K562 (cell line): ENCODE results near the gene MAPKAPK2. TPM values are rescaled to one million over a fixed set of nuclear protein-coding genes. Genes with fewer than 3 reads are reported as not detected.

Experiments
- AFF4 ChIP-seq: sonication (generic); formaldehyde crosslinking; IDR thresholded peaks from 2 replicates; pipeline ENCODE4 v1.8.0; 2023; ENCODE audit warnings: mild to moderate bottlenecking, missing genetic modification reagents
- CBFA2T2 ChIP-seq: fragments of 450-650 bp; conservative IDR thresholded peaks from 2 replicates; pipeline ENCODE4 v1.6.1; 2017; ENCODE audit warnings: mild to moderate bottlenecking
- ETV1 ChIP-seq: fragments of 450-650 bp; conservative IDR thresholded peaks from 2 replicates; pipeline ENCODE4 v1.6.1; 2016; ENCODE audit warnings: missing genetic modification characterization, control low read depth, low read depth, missing compliant biosample characterization
- FOXO4 ChIP-seq: fragments of 450-650 bp; formaldehyde crosslinking; IDR thresholded peaks from 2 replicates; pipeline ENCODE4 v1.4.0; 2020; ENCODE audit warnings: mild to moderate bottlenecking, moderate library complexity
- GATAD2B ChIP-seq: fragments of 450-650 bp; IDR thresholded peaks from 2 replicates; pipeline ENCODE4 v1.6.1; 2017; ENCODE audit warnings: mild to moderate bottlenecking, borderline replicate concordance
- HMBOX1 ChIP-seq: sonication (generic); IDR thresholded peaks from 2 replicates; pipeline ENCODE4 v1.6.1; 2016
- MAFK ChIP-seq: IDR thresholded peaks from 2 replicates; pipeline ENCODE4 v1.6.1; 2011; ENCODE audit warnings: low read length, improper control_type of control experiment
- PREB ChIP-seq: sonication (generic); formaldehyde crosslinking; IDR thresholded peaks from 2 replicates; pipeline ENCODE4 v1.8.1; 2023; ENCODE audit warnings: mild to moderate bottlenecking, missing genetic modification reagents
- PURB ChIP-seq: sonication (generic); formaldehyde crosslinking; IDR thresholded peaks from 2 replicates; pipeline ENCODE4 v1.9.0; 2021; ENCODE audit warnings: low read depth, mild to moderate bottlenecking, missing genetic modification reagents
- RBM14 ChIP-seq: fragments of 200-400 bp; formaldehyde crosslinking; IDR thresholded peaks from 2 replicates; pipeline ENCODE4 v1.6.1; 2018; ENCODE audit warnings: low read depth, mild to moderate bottlenecking, low read length, moderate library complexity, borderline replicate concordance; ENCODE audit not compliant: insufficient read depth
- SMARCA5 ChIP-seq: fragments of 450-650 bp; IDR thresholded peaks from 2 replicates; pipeline ENCODE4 v1.6.1; 2016
- SMARCB1 ChIP-seq: IDR thresholded peaks from 2 replicates; pipeline ENCODE4 v1.6.1; 2011; ENCODE audit warnings: improper control_type of control experiment, low read depth; ENCODE audit not compliant: insufficient read length
- SP2 ChIP-seq: IDR thresholded peaks from 2 replicates; pipeline ENCODE4 v1.6.1; 2011; ENCODE audit warnings: mild to moderate bottlenecking, low read depth, low read length, moderate library complexity; ENCODE audit not compliant: poor library complexity, severe bottlenecking; ENCODE audit errors: extremely low read depth
- STAT5A ChIP-seq: IDR thresholded peaks from 2 replicates; pipeline ENCODE4 v1.6.1; 2012; ENCODE audit warnings: low read length, inconsistent platforms, borderline replicate concordance
- ZNF165 ChIP-seq: fragments of 250-450 bp; sonication (Bioruptor Pico); IDR thresholded peaks from 2 replicates; pipeline ENCODE4 v1.4.0; 2020; ENCODE audit warnings: borderline replicate concordance
- ZNF217 ChIP-seq: sonication (generic); formaldehyde crosslinking; IDR thresholded peaks from 2 replicates; pipeline ENCODE4 v1.8.0; 2022; ENCODE audit warnings: mild to moderate bottlenecking, missing genetic modification reagents
- ZNF224 ChIP-seq: sonication (generic); formaldehyde crosslinking; IDR thresholded peaks from 2 replicates; pipeline ENCODE4 v1.8.0; 2022; ENCODE audit warnings: mild to moderate bottlenecking, missing genetic modification reagents
- ZNF584 ChIP-seq: fragments of 200-800 bp; sonication (Bioruptor generic); IDR thresholded peaks from 2 replicates; pipeline ENCODE4 v1.6.1; 2016; ENCODE audit warnings: low read depth, mild to moderate bottlenecking, missing genetic modification characterization, missing compliant biosample characterization
- polyA plus RNA-seq, 8 experiments: library from polyadenylated mRNA; depleted of rRNA in 4 of 8; stranded (reverse) in 5 of 8; unstranded in 3 of 8; fragments of >200 nt; fragmentation: Nextera tagmentation in 2 of 8; fragmentation: Illumina TruSeq in 1 of 8; extraction: Ambion mirVana in 2 of 8; extraction: Trizol in 1 of 8; gene quantifications; 2 replicates each; pipeline versions ENCODE4 v1.2.1 to v1.2.3, GENCODE V29; 2011 to 2014; ENCODE audit warnings: inconsistent platforms in 1 of 8, missing spikeins in 1 of 8
- total RNA-seq, 7 experiments: library from RNA; depleted of rRNA in 6 of 7; stranded (reverse); fragments of >200 nt in 6 of 7; fragmentation: Illumina TruSeq in 2 of 7; extraction: Trizol in 2 of 7; gene quantifications; 2 replicates each; pipeline versions ENCODE4 v1.2.1 to v1.2.3, GENCODE V29; 2011 to 2021; ENCODE audit warnings: low replicate concordance in 1 of 7
- TF ChIP-seq, protein P1 (sequence below): sonication (generic); formaldehyde crosslinking; IDR thresholded peaks from 2 replicates; pipeline ENCODE4 v1.9.0; 2022; ENCODE audit warnings: mild to moderate bottlenecking, missing genetic modification reagents

The MAPKAPK2 gene
- total and polyA plus RNA-seq, 9 of the 15 experiments (the other 6 are each of a cell fraction or from before 2014, with no cell fraction given): 0.63 to 94.2 (median 52.1) TPM

DNA sequence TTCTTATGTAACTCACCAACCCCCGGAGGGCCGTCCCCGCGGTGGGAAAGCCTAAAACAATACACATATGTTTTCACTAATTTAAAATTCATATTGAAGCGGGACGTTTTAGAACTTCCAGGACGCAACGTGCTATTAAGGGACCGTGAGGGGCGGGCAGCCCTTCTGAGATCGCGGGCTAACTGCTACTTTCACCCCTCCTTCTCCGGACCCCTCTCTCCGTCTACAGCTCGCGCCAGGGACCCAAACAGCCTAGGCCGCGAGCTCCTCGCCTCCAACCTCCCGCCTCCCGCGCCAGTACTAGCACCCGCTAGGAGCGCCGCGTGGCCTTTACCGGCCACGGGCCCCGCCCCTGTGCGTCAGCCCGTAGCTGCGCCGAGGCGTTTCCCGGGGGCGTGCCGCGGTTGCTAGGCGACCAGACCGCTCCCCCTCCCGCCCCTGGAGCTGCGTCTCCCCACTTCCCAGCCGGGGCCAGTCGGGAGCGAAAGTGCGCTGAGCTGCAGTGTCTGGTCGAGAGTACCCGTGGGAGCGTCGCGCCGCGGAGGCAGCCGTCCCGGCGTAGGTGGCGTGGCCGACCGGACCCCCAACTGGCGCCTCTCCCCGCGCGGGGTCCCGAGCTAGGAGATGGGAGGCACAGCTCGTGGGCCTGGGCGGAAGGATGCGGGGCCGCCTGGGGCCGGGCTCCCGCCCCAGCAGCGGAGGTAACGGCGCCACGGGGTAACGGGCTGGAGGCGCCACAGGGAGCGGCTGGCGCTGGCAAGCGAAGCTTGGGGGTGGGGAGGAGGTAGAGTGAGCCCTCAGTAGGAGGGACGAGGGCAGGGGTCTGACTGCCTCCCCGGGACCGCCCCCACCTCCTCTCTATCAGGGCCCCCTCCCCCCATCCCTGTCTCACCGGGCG lies 49.4 kb upstream of the MAPKAPK2 start, which contains the start of gene DYRK3 (continued):
- TF ChIP-seq HMBOX1: no peak; the same call in 1 of the 2 replicates
- no peak for TF ChIP-seq GATAD2B
- no peak for TF ChIP-seq PURB
- no peak for TF ChIP-seq SMARCB1
- TF ChIP-seq SMARCA5: no peak
- TF ChIP-seq, protein P1, sequence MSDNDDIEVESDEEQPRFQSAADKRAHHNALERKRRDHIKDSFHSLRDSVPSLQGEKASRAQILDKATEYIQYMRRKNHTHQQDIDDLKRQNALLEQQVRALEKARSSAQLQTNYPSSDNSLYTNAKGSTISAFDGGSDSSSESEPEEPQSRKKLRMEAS: peak; percentile 99
- TF ChIP-seq PREB (CRISPR knock-in tag): no peak
- peak; percentile 78 for TF ChIP-seq ETV1 (tag)
- no peak for TF ChIP-seq SP2
- no peak for TF ChIP-seq STAT5A
- TF ChIP-seq CBFA2T2: no peak
- no peak for TF ChIP-seq FOXO4
- 0 out of 2 replicates have a peak, but pooled peaks have one; percentile 64 for TF ChIP-seq RBM14
- TF ChIP-seq MAFK: no peak
- no peak for TF ChIP-seq AFF4 (CRISPR knock-in tag)
- no peak for TF ChIP-seq ZNF217
- TF ChIP-seq ZNF165 (CRISPR knock-in tag): no peak
- TF ChIP-seq ZNF224 (CRISPR knock-in tag): no peak; the same call in 1 of the 2 replicates
- TF ChIP-seq ZNF584 (CRISPR knock-in tag): no peak
